Keratinocyte (primary cell): ENCODE measurements around the gene CCDC60. TPM values are rescaled to one million over a fixed set of nuclear protein-coding genes. Genes with fewer than 3 reads are reported as not detected.

Experiments used
- DNase-seq: peaks from one replicate; pipeline ENCODE4 v3.0.0-alpha.2; 2011; ENCODE audit warnings: low read depth, missing footprints, low spot score
- FAIRE-seq: peaks from 2 replicates; lab custom pipeline; 2011; peaks lifted over from hg19 to GRCh38; lab: Jason Lieb, UNC
- H2AFZ ChIP-seq: 2 replicates; pipeline ENCODE4 v1.6.0; 2012; ENCODE audit warnings: low read length, control low read depth, inconsistent platforms; ENCODE audit not compliant: control insufficient read depth
- H3K27ac ChIP-seq: 2 replicates; pipeline ENCODE4 v1.5.1; 2011; ENCODE audit warnings: low read length; ENCODE audit not compliant: control insufficient read depth, insufficient read depth
- H3K27me3 ChIP-seq: 3 replicates; pipeline ENCODE4 v1.6.0; 2011; ENCODE audit warnings: low read length; ENCODE audit not compliant: control insufficient read depth, insufficient read depth; ENCODE audit errors: extremely low read depth
- H3K36me3 ChIP-seq, 2 experiments: 2 replicates in 1 of 2; 3 replicates in 1 of 2; pipeline ENCODE4 v1.5.1; 2011; ENCODE audit warnings: low read length in 2 of 2, mild to moderate bottlenecking in 1 of 2; ENCODE audit not compliant: control insufficient read depth in 2 of 2, insufficient read depth in 2 of 2; ENCODE audit errors: extremely low read depth in 1 of 2
- H3K4me1 ChIP-seq: 3 replicates; pipeline ENCODE4 v1.5.1; 2011; ENCODE audit warnings: low read length; ENCODE audit not compliant: control insufficient read depth, insufficient read depth; ENCODE audit errors: extremely low read depth
- H3K4me2 ChIP-seq: 3 replicates; pipeline ENCODE4 v1.6.0; 2011; ENCODE audit warnings: low read depth, low read length; ENCODE audit not compliant: control insufficient read depth, insufficient read depth; ENCODE audit errors: extremely low read depth
- H3K4me3 ChIP-seq, 3 experiments: fragments of 200-600 bp in 1 of 3; sonication (generic) in 1 of 3; 2 replicates in 2 of 3; 3 replicates in 1 of 3; pipeline ENCODE4 v1.5.1; 2011 to 2016; ENCODE audit warnings: low read length in 3 of 3, mild to moderate bottlenecking in 3 of 3, control low read depth in 2 of 3, inconsistent platforms in 1 of 3, low read depth in 1 of 3, mixed read lengths in 1 of 3, mixed run types in 1 of 3, moderate library complexity in 1 of 3; ENCODE audit not compliant: control insufficient read depth in 2 of 3, insufficient read depth in 2 of 3; ENCODE audit errors: extremely low read depth in 1 of 3
- H3K79me2 ChIP-seq: 2 replicates; pipeline ENCODE4 v1.6.0; 2012; ENCODE audit warnings: low read length; ENCODE audit not compliant: control insufficient read depth, insufficient read depth
- H3K9ac ChIP-seq: 3 replicates; pipeline ENCODE4 v1.6.0; 2011; ENCODE audit warnings: low read length; ENCODE audit not compliant: control insufficient read depth, insufficient read depth; ENCODE audit errors: extremely low read depth
- H3K9me1 ChIP-seq: 3 replicates; pipeline ENCODE4 v1.6.0; 2011; ENCODE audit warnings: low read length; ENCODE audit not compliant: control insufficient read depth, insufficient read depth; ENCODE audit errors: extremely low read depth
- H3K9me3 ChIP-seq: 2 replicates; pipeline ENCODE4 v1.5.1; 2012; ENCODE audit warnings: low read depth, low read length; ENCODE audit not compliant: control insufficient read depth
- H4K20me1 ChIP-seq: 3 replicates; pipeline ENCODE4 v1.6.0; 2011; ENCODE audit warnings: low read length; ENCODE audit not compliant: control insufficient read depth, insufficient read depth; ENCODE audit errors: extremely low read depth
- CTCF ChIP-seq, 3 experiments: IDR thresholded peaks in 1 of 3; conservative IDR thresholded peaks in 1 of 3; optimal IDR thresholded peaks in 1 of 3; 2 replicates in 2 of 3; 3 replicates in 1 of 3; pipeline versions ENCODE3 to v1.5.1; 2011; ENCODE audit warnings: low read length in 3 of 3, mild to moderate bottlenecking in 3 of 3, moderate library complexity in 2 of 3, control low read depth in 1 of 3, inconsistent platforms in 1 of 3; ENCODE audit not compliant: insufficient read depth in 2 of 3; ENCODE audit errors: extremely low read depth in 1 of 3
- EZH2 ChIP-seq: IDR thresholded peaks from one replicate; pipeline ENCODE4 v1.6.1; 2012; ENCODE audit warnings: inconsistent platforms, mild to moderate bottlenecking, low read length, moderate library complexity
- dilution Hi-C: fragments of 300-500 bp; cut with MboI; formaldehyde crosslinking; loops from one replicate; pipeline ENCODE4 v1.7.0; 2020; ENCODE audit warnings: low sequenced_read_pairs; ENCODE audit not compliant: extremely low pct_ligation_motif_present
- polyA plus RNA-seq, 5 experiments: library from polyadenylated mRNA; depleted of rRNA in 3 of 5; stranded (reverse) in 3 of 5; stranded (forward) in 1 of 5; unstranded in 1 of 5; fragments of >200 nt; gene quantifications; 1 replicate in 1 of 5; 2 replicates in 3 of 5; 3 replicates in 1 of 5; pipeline versions ENCODE4 v1.2.1 to v1.2.3, GENCODE V29; 2011 to 2012; ENCODE audit warnings: missing spikeins in 2 of 5, low read depth in 1 of 5, low replicate concordance in 1 of 5

Gene CCDC60
- polyA plus RNA-seq, 1 donor (not counting 4 experiments of a cell fraction or from before 2014, with no cell fraction given), result 0.09 TPM

- no peaks in the 10 kb centered on the region for H3K9me3 ChIP-seq
- no peaks in the 10 kb centered on the region for H3K79me2 ChIP-seq
- H3K9ac ChIP-seq, result no peak overlapping the region
- H3K9me1 ChIP-seq, result no peaks in the 10 kb centered on the region
- no peaks in the 10 kb centered on the region for H3K4me1 ChIP-seq
- no peaks in the 10 kb centered on the region for H3K36me3 ChIP-seq
- no peaks in the 10 kb centered on the region for H3K27me3 ChIP-seq
- no peaks in the 10 kb centered on the region for H4K20me1 ChIP-seq
- no peak overlapping the region for H3K4me3 ChIP-seq
- TF ChIP-seq EZH2 (no peak), CTCF (optimal IDR thresholded peaks at IDR 0.05 in 1 of 3, IDR thresholded peaks at IDR 0.05 in 1 of 3, conservative IDR thresholded peaks at IDR 0.05 in 1 of 3; ENCODE audit: extremely low read depth in 1 of 3, insufficient read depth in 2 of 3, low read length in 3 of 3) (no peak)
- H2AFZ ChIP-seq, result no peak overlapping the region
- H3K27ac ChIP-seq, result no peak overlapping the region
- H3K4me2 ChIP-seq, result no peak overlapping the region
- no peak for FAIRE-seq
- dilution Hi-C loops, result no loop called here
- DNase-seq, result no peak
Observed at GRCh38 chr12:119399301-119399700, 64.8 kb downstream of the CCDC60 start.

- H3K4me3 ChIP-seq, result no peak overlapping the region
- DNase-seq, result no peak
- no peak for TF ChIP-seq CTCF (optimal IDR thresholded peaks at IDR 0.05 in 1 of 3, IDR thresholded peaks at IDR 0.05 in 1 of 3, conservative IDR thresholded peaks at IDR 0.05 in 1 of 3; ENCODE audit: extremely low read depth in 1 of 3, insufficient read depth in 2 of 3, low read length in 3 of 3)
- TF ChIP-seq EZH2, result no peak
- FAIRE-seq, result no peak
- no peak overlapping the region for H3K9ac ChIP-seq
- H3K4me1 ChIP-seq, result no peaks in the 10 kb centered on the region
- no peak overlapping the region for H3K27ac ChIP-seq
- no peaks in the 10 kb centered on the region for H3K79me2 ChIP-seq
- H3K36me3 ChIP-seq, result no peaks in the 10 kb centered on the region
- dilution Hi-C loops, result no loop called here
- H2AFZ ChIP-seq, result no peak overlapping the region
- no peaks in the 10 kb centered on the region for H3K27me3 ChIP-seq
- H3K9me1 ChIP-seq, result no peaks in the 10 kb centered on the region
- H4K20me1 ChIP-seq, result no peaks in the 10 kb centered on the region
- H3K4me2 ChIP-seq, result no peak overlapping the region
- H3K9me3 ChIP-seq, result no peaks in the 10 kb centered on the region
Observed at GRCh38 chr12:119406308-119406707, 71.8 kb downstream of the CCDC60 start.
